Fibroblast of skin of abdomen (primary cell): Measurements from ENCODE around the gene SORCS1.
"Not testable (repeated sequence)": the region's sequence is repeated elsewhere in the genome, so short reads cannot be mapped to it uniquely, and the experiment has no call there.

ENCODE experiments used
- DNase-seq: peaks from one replicate; pipeline ENCODE4 v3.0.0-alpha.2; 2013

The SORCS1 gene

DNA sequence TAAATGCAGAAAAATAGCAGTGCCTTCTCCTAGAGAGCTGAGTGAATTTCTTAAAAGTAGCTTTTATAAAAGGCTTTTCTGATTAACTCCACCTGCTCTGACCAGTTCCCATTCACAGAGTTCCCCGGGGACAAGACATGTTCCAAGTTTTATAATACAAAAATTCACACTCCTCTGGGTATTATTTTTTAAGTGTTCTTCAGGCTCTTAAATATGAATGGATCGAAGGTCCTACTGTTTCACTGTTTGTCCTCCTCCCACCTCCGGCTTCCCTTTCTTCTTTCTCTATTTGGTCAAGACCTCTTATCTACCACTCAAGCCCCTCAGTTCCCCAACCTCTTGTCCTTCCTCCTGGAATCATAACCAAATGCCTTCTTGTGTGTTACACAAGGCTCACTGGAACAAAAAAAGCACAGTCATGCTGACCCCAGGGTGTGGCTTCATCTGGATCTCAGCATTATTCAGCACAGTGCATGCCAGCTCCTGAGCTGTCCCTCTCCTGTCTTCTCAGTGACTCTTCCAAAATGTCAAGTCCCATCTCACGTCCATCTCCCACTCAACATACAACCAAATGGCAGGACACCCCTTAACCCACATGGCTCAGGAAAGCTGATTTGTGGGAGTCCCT, 222.4 kb downstream of the SORCS1 start:
- DNase-seq, result no peak

DNA sequence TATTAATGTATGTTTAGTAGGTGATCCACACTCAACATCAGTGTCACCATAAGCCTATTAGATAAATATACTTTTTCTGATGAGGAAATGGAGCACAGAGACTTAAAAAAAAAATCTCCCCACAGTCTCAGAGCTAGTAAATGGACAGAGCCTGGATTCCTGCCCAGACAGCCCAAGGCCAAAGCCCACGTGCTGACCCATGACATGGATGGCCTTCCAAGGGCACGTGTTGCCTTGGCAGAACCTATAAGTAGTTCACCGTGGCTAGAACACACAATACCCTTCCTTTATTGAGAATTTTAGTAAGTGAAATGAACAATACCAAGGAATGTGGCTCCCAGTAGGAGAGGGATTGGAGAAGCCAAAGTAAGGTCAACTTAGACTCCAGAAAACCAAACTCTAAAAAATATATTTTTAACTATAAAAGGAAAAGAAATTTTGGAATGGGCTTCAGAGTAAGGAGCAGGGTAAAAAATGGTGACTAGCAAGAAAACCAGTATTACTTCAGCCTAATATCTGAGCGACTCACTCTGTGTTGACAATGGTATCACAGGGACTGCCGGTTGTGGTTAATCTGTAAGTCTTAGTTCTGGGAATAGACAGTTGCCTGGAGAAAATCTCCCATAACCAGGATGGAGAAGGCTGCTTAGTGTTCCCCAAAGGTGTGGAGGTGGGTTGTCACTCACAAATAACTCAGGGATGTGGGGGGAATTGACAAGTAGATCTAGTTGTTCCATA, 223.0 kb downstream of the SORCS1 start:
- no peak for DNase-seq

- no peak for DNase-seq
Observed at GRCh38 chr10:106938513-106938912, 226.0 kb downstream of the SORCS1 start.

- DNase-seq, result no peak
Observed at GRCh38 chr10:106935978-106936451, 228.5 kb downstream of the SORCS1 start.

GRCh38 chr10:106931853-106932249, 232.7 kb downstream of the SORCS1 start:
- DNase-seq, result no peak

DNA sequence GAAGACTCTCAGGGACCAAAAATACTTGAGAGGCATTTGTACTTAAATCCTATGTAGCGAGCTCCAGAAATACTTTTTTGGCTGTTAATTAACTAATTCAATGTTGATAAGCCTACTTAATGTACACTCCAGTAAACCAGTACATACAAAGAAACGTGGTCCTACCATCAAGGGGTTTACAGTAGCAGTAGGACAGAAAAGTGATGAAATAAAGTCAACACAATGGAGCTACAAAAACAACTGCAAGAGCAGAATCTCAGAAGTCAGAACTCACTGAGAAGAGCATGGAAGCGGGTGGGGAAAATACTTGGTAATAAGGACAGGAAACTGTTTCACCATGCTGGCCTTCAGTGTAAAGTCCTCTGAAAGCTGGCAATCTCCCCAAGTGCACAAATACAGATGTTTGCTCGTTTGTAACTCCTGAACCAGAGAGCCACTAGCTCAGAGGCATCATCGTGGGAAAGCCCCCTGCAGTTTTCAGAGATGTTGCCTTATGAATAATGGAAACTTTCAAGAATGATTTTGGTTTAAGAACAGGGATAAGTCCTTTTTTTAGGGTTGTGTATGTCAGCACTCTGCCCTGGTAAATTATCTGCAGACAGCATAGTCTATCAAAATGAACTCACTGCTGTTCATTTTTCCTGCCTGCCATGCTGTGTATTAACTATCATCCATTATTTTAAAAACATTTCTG, 233.2 kb downstream of the SORCS1 start:
- DNase-seq, result no peak

- DNase-seq, result no peak
Observed at GRCh38 chr10:106930751-106931150, 233.8 kb downstream of the SORCS1 start.

DNA sequence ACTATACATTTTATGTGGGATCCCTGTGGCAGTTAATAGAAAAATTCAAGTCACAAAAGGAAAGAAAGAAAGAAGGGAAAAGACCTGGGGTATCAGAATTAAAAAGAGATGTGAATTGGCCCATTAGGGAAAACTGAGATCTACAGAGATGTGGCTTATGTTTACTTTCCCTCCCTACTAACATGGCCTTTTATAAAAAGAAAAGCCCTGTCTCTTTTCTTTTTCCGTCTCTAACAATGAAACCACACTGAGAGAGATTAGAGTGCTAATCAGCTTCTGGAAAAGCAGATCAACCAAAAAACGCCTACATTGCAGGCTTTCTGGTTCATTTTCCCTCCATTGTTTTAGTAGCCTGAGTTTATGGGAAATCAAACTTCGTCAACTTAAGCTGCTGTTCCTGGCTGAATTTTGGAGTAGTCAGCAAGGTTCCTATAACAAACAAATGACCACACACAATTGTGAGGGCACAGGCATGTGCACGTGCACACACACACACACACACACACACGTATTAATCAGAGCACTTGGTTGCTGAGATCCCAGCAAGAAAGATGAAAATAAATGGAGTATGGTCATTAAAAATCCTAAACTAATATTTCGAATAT, 235.1 kb downstream of the SORCS1 start:
- no peak for DNase-seq

- DNase-seq, result not testable (repeated sequence)
Observed at GRCh38 chr10:106928151-106928550, 236.4 kb downstream of the SORCS1 start.

DNA sequence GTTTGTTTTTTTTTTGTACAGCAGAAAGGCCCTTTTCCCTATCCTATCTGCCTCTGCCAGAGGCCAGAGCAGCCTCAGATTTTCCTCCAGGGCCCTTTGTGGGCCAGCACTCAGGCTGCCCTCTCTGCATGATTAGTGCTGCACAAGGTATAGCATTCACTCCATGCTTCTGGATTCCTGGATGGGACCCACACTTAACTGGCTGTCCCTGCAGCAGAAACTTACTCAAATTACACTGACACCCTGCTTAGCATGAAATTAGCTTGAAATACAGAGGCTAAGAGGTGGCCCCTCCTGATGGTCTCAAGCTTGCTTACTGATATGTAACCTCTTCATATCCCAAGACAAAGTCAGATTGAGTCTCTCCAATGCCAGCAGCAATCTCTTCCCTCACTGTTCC, 239.3 kb downstream of the SORCS1 start:
- DNase-seq, result no peak

DNA sequence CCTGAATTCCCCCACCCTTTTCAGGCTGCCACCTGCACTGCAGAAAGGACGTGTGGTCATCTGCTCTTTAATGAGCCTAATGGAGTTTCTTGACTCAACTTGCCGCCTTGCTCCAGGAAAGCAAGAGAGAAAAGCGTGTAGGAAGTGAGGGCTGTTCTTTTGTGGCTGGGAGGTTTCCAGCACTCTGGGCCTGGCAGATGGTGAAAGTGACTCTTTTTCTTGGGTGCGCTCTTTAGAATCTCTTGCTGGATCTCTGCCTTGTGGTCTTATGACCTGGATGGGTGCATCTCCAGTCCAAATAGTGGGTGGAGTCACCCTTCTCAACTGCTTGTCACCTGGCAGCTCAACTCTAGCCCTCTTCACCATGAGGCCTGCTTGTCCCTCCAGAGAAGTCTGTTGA, 244.0 kb downstream of the SORCS1 start:
- DNase-seq, result no peak

DNA sequence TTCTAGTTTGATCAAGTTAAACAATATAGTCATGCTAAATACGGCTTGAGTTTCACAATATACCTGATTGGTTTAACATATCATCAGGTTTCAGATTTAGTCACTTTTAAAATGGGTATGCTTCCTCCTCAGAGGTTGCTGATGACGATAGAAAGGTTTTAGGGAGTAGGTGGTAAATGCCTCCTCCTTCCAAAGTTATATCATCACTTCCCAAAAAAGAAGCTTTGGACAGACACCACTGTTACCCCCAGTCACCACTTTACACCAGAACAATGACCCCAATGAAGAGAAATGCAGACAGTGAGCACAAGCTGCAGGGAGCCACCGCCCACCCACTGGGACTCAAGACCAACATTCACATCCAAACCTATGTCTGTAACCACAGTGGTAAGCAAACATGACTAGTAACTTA, 244.6 kb downstream of the SORCS1 start:
- no peak for DNase-seq

- DNase-seq, result no peak
Observed at GRCh38 chr10:106917452-106918055, 247.0 kb downstream of the SORCS1 start.

DNA sequence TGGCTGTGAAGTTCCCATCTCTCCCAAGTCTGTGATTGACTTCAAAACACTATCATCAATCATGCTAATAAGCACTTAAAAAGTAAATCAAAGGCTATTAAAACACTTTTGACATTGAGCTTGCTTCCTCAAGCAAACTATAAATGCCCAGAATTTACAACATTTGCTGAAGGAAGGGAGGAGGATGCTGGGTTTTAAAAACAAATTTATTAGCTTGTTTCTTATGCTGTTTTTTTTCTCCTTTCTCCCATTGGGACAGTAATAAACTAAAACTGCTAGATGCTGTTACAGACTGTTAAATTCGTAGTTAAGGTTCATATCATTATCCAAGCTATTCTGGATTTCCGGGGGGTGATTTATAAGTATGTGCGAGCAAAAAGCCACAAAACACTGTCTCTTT, 250.5 kb downstream of the SORCS1 start:
- no peak for DNase-seq

GRCh38 chr10:106913348-106913747, 251.2 kb downstream of the SORCS1 start:
- DNase-seq, result no peak

DNA sequence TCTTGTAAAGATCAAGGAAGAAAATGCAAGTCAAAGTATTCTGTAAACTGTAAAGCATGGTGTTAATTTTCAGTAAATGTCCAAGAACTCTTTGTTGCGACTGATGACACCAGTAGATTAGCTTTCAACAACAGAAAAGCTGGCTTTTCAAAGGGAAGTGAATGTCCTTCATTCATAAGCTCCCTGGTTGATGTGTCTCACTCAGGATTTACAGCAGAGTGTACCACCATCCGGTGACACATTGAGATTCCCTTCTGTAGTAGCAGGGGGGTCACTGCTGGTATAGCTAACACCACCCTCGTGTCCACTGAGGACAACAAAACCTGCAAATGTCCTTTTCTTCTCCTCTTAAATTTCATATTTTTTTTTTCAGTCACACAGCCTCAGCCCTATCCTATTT, 253.4 kb downstream of the SORCS1 start:
- no peak for DNase-seq

- no peak for DNase-seq
Observed at GRCh38 chr10:106910666-106911065, 253.8 kb downstream of the SORCS1 start.

GRCh38 chr10:106908225-106908624, 256.3 kb downstream of the SORCS1 start:
- no peak for DNase-seq

DNA sequence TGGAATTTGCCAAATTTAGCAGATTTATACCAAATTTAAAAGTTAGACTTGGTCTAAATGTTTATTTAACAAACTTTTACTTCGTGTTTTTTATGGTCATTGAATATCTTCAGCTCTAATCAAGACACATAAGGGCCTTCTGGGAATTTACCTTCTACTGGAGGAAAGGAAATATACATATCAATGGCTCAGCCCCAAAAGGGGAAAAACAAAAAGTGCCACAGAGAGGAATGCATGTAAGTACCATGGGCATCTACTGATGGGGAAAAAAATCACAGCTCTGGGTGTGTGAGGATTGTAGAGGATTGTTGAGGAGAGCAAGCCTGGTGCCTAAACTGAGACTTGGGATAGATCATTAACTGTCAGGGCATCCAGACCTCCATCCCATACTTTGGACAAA, 260.3 kb downstream of the SORCS1 start:
- no peak for DNase-seq

DNA sequence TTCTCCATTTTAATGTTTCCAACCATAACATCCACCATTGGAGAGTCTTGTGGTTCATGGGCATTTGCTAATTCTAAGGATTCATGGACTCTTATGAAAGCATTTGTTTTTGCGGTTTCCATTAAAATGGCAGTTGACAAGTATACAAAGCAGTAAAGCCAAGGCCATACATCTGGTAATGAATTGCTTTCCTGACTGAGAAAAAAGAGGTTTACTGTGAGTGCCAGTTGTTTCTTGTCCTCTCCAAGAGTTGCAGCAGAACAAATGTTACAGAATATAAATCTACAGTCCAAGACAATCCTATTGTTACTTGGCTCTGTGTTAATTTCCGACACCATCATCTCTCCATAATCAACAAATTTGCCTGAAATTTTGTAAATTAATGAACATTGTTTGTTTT, 261.3 kb downstream of the SORCS1 start:
- DNase-seq, result no peak

DNA sequence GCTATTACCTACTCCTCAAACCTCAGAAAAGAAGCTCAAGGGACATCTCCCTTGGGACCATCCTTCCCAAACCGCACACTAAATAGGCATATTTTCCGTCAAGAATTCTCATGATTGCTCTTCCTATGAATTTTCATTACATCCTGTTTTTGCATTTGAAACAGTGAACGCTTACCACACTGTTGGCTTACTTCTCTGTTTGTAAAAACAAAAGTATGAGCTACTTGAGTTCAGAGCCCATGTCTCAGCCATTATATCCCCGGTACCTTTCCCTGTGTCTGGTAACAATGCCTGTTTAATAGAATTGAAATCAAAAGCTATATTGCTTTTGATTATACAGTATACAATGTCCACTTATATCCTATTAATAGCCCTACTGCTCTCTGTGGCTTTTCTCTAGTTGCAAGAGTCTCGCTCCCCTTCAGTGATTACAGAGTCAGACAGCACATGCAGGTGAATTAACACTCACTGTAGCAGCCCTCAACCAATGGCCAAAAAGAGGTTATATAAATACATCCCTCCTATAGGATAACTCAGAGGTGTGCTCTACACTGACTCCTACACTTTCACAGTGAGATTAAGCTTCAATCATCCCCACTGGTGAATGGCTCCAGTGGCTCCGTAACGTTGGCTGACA, 264.4 kb downstream of the SORCS1 start:
- no peak for DNase-seq

GRCh38 chr10:106898446-106898845, 266.1 kb downstream of the SORCS1 start:
- DNase-seq, result no peak
